ENCODE measurements around the gene MCCC2.

DNA sequence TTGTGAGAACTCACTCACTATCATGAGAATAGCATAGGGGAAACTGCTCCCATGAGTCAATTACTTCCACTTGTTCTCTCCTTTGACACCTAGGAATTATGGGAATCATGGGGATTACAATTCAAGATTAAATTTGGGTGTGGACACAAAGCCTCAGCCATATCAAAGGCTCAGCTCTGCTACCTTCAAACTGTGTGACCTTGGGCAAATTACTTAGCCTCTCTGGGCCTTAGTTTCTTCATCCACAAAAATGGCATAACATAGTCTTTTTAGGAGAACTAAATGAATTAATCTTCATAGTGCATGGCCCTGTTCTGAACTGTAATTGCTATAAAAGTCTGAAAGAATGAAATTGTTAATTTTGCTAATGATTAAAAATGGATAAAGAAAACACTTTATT, 113.7 kb downstream of the MCCC2 start:
- no peak for TF ChIP-seq CTCF (IDR thresholded peaks at IDR 0.05)
- no peak for TF ChIP-seq POLR2A (IDR thresholded peaks at IDR 0.05)

All from thyroid gland (tissue), 4 donors.